ENCODE data around the gene RPS25.

RPS25 gene

GRCh38 chr11:119057000-119057769, 39.0 kb upstream of the RPS25 start, which contains the start of gene HYOU1:
Gene HYOU1 (minus strand): TSS chr11:119057205. CDS start chr11:119056160, 1,045 bp downstream.
- H3K36me3 ChIP-seq (ENCODE audit: insufficient read depth, insufficient read length, low read length): peaks cover 39% of the 10 kb centered on the region
- H3K9ac ChIP-seq (ENCODE audit: insufficient read length, low read depth): peak within 1 kb of the TSS; percentile 83
- H3K27me3 ChIP-seq (ENCODE audit: insufficient read depth, insufficient read length): no peaks in the 10 kb centered on the region
- peak within 1 kb of the TSS; percentile 83 for H3K4me3 ChIP-seq (ENCODE audit: insufficient read length, low read depth)
- H3K4me1 ChIP-seq (ENCODE audit: insufficient read depth, insufficient read length): peaks cover 6% of the 10 kb centered on the region
- no peaks in the 10 kb centered on the region for H3K9me3 ChIP-seq (ENCODE audit: insufficient read depth, low read length)
- peak; percentile 95 for DNase-seq (ENCODE audit: low read depth, low spot score)
- TF ChIP-seq SUZ12 (IDR thresholded peaks at IDR 0.05; ENCODE audit: extremely low read depth, insufficient read depth, insufficient read length) (no peak), ZNF274 (IDR thresholded peaks at IDR 0.05; ENCODE audit: low read depth, low read length) (no peak), YY1 (IDR thresholded peaks at IDR 0.05; ENCODE audit: insufficient read depth, insufficient read length) (no peak)

DNA sequence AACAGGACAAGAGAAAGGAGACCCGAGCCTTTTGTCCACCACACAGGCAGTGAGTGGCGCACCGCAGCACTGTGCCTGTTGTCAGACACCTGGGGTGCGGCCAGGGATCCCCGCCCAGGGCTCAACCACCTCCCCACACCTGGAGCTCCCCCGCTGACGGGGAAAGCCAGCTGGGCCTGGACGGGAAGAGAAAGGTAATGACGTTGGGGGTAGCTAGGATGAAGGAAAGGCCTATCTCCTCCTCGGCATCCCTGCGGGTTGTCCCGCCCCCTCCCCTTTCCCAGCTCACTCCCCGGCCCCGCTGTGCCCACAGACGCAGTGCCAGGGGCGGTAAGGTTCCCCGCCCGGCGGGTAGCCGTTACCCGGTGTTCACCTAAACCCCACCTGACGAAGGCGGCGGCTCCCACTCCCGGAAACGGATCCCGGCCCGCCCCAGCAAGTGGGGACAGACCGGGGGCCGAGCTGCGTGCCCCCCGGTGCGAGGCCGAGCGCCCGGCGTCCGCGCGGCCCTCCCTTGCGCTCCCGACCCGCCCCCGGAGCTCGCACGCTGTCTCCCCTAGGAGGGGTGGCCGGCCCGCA, 38.4 kb upstream of the RPS25 start:
- H3K4me1 ChIP-seq (ENCODE audit: insufficient read depth, insufficient read length): peaks cover 6% of the 10 kb centered on the region
- TF ChIP-seq ZNF274 (IDR thresholded peaks at IDR 0.05; ENCODE audit: low read depth, low read length) (no peak), YY1 (IDR thresholded peaks at IDR 0.05; ENCODE audit: insufficient read depth, insufficient read length) (no peak), SUZ12 (IDR thresholded peaks at IDR 0.05; ENCODE audit: extremely low read depth, insufficient read depth, insufficient read length) (no peak)
- H3K9me3 ChIP-seq (ENCODE audit: insufficient read depth, low read length): no peaks in the 10 kb centered on the region
- peak overlapping the region; percentile 83 for H3K9ac ChIP-seq (ENCODE audit: insufficient read length, low read depth)
- H3K4me3 ChIP-seq (ENCODE audit: insufficient read length, low read depth): peak overlapping the region; percentile 83
- H3K27me3 ChIP-seq (ENCODE audit: insufficient read depth, insufficient read length): no peaks in the 10 kb centered on the region
- DNase-seq (ENCODE audit: low read depth, low spot score): no peak
- peaks cover 45% of the 10 kb centered on the region for H3K36me3 ChIP-seq (ENCODE audit: insufficient read depth, insufficient read length, low read length)

DNA sequence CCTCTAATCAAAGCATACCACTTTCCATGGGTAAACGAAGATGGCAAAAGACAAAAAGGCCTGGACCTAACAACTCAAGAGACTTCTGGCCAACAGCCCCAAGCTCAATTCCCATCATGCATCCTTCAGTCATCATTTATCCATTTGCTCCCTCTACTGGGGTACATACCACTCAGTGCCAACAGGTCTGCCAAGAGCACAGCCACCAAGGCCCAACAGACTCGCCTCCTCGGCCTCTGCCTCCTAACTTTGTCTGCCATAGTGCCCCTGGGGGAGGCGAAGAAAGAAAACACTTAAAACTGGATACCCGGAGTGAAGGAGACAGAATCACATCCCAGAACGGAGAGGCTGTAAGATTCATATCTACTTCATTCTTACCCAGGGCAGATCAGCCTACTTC, 37.8 kb upstream of the RPS25 start:
- H3K4me3 ChIP-seq (ENCODE audit: insufficient read length, low read depth): peak overlapping the region; percentile 83
- no peak for TF ChIP-seq ZNF274 (IDR thresholded peaks at IDR 0.05; ENCODE audit: low read depth, low read length)
- H3K36me3 ChIP-seq (ENCODE audit: insufficient read depth, insufficient read length, low read length): peaks cover 51% of the 10 kb centered on the region
- peaks cover 6% of the 10 kb centered on the region for H3K4me1 ChIP-seq (ENCODE audit: insufficient read depth, insufficient read length)
- no peaks in the 10 kb centered on the region for H3K9me3 ChIP-seq (ENCODE audit: insufficient read depth, low read length)
- H3K27me3 ChIP-seq (ENCODE audit: insufficient read depth, insufficient read length): no peaks in the 10 kb centered on the region
- no peak for DNase-seq (ENCODE audit: low read depth, low spot score)
- H3K9ac ChIP-seq (ENCODE audit: insufficient read length, low read depth): peak overlapping the region; percentile 83

DNA sequence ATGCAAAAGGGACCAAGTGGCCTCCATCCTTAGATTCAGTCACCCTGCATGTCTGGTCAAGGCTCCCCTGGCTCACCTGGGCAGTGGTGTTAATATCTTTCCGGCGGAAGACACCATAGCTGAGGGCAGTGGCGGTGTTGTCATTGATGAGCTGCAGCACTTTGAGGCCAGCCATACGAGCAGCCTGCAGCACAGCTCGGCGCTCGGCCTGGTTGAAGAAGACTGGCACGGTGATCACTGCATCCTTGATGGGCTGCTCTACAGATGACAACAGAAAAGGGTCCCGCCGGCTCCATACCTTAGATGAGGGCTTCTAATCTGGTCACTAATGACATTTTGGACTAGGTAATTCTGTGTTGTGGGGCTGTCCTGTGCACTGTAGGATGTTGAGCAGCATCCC, 36.3 kb upstream of the RPS25 start:
- DNase-seq (ENCODE audit: low read depth, low spot score): no peak
- H3K36me3 ChIP-seq (ENCODE audit: insufficient read depth, insufficient read length, low read length): peaks cover 66% of the 10 kb centered on the region
- H3K4me1 ChIP-seq (ENCODE audit: insufficient read depth, insufficient read length): peaks cover 6% of the 10 kb centered on the region
- no peaks in the 10 kb centered on the region for H3K27me3 ChIP-seq (ENCODE audit: insufficient read depth, insufficient read length)
- TF ChIP-seq YY1 (IDR thresholded peaks at IDR 0.05; ENCODE audit: insufficient read depth, insufficient read length) (no peak), ZNF274 (IDR thresholded peaks at IDR 0.05; ENCODE audit: low read depth, low read length) (no peak), SUZ12 (IDR thresholded peaks at IDR 0.05; ENCODE audit: extremely low read depth, insufficient read depth, insufficient read length) (no peak)
- no peaks in the 10 kb centered on the region for H3K9me3 ChIP-seq (ENCODE audit: insufficient read depth, low read length)
- no peak overlapping the region for H3K9ac ChIP-seq (ENCODE audit: insufficient read length, low read depth)
- no peak overlapping the region for H3K4me3 ChIP-seq (ENCODE audit: insufficient read length, low read depth)

DNA sequence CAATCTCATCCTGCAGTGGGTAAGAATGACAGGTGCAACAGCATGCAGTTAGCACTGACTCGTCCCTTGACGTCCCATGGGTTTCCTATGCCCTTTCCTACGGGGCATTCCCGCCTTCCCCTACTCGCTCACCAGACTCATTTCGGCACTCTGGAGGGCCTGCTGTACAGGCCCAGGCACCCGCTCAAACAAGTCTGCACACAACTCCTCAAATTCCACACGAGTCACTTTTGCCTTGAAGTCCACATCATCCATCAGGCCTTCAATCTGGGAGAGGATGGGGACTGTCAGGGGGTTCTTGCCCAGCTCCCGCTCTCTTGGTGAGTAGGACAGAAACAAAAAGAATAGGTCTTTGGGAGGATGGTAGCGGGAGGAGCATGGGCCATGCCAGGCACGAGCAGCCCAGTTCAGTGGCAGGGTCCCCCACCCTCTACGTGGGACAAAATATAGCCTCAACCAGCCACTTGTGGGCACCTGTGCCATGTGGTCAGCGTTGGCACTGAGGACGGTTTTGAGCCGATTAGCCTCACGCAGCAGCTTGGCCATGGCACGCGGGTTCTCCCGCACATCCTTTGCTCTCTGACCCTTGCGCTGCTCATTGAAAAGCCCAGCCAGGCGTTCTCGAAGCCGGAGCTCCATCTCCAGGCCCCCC, 34.1 kb upstream of the RPS25 start:
- H3K4me3 ChIP-seq (ENCODE audit: insufficient read length, low read depth): no peak overlapping the region
- peaks cover 87% of the 10 kb centered on the region for H3K36me3 ChIP-seq (ENCODE audit: insufficient read depth, insufficient read length, low read length)
- no peak for TF ChIP-seq ZNF274 (IDR thresholded peaks at IDR 0.05; ENCODE audit: low read depth, low read length)
- no peak for TF ChIP-seq SUZ12 (IDR thresholded peaks at IDR 0.05; ENCODE audit: extremely low read depth, insufficient read depth, insufficient read length)
- no peak for TF ChIP-seq YY1 (IDR thresholded peaks at IDR 0.05; ENCODE audit: insufficient read depth, insufficient read length)
- no peak overlapping the region for H3K9ac ChIP-seq (ENCODE audit: insufficient read length, low read depth)
- no peaks in the 10 kb centered on the region for H3K9me3 ChIP-seq (ENCODE audit: insufficient read depth, low read length)
- peaks cover 6% of the 10 kb centered on the region for H3K4me1 ChIP-seq (ENCODE audit: insufficient read depth, insufficient read length)
- no peaks in the 10 kb centered on the region for H3K27me3 ChIP-seq (ENCODE audit: insufficient read depth, insufficient read length)
- DNase-seq (ENCODE audit: low read depth, low spot score): no peak

GRCh38 chr11:119051440-119052162, 33.5 kb upstream of the RPS25 start:
- DNase-seq (ENCODE audit: low read depth, low spot score): no peak
- Histone ChIP-seq H3K9me3 (ENCODE audit: insufficient read depth, low read length) (no peaks in the 10 kb centered on the region), H3K36me3 (ENCODE audit: insufficient read depth, insufficient read length, low read length) (peaks cover 91% of the 10 kb centered on the region), H3K27me3 (ENCODE audit: insufficient read depth, insufficient read length) (no peaks in the 10 kb centered on the region), H3K4me1 (ENCODE audit: insufficient read depth, insufficient read length) (peaks cover 6% of the 10 kb centered on the region), H3K4me3 (ENCODE audit: insufficient read length, low read depth) (no peak overlapping the region), H3K9ac (ENCODE audit: insufficient read length, low read depth) (no peak overlapping the region)
- TF ChIP-seq YY1 (IDR thresholded peaks at IDR 0.05; ENCODE audit: insufficient read depth, insufficient read length) (no peak), SUZ12 (IDR thresholded peaks at IDR 0.05; ENCODE audit: extremely low read depth, insufficient read depth, insufficient read length) (no peak)

DNA sequence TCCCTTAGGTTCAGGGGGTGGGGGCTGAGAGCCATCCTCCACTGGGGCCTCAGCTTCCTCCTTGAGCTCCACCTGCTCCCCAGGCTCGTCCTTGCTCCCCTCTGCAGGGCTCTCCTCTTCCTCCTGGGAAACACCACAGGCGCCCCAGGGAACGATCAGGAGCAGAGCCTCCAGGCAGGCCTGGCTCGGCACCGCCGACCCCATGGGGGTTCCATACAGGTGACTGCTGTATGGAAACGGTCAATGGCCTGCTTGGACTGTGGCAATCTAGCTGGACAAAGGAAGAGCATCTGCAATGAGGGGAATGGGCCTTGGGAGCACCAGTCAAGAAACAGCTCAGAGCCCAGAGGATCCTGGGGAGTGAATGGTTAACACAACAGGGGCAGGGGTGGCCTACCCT, 30.9 kb upstream of the RPS25 start:
- no peaks in the 10 kb centered on the region for H3K9me3 ChIP-seq (ENCODE audit: insufficient read depth, low read length)
- H3K27me3 ChIP-seq (ENCODE audit: insufficient read depth, insufficient read length): no peaks in the 10 kb centered on the region
- H3K4me1 ChIP-seq (ENCODE audit: insufficient read depth, insufficient read length): no peaks in the 10 kb centered on the region
- H3K36me3 ChIP-seq (ENCODE audit: insufficient read depth, insufficient read length, low read length): peaks cover 94% of the 10 kb centered on the region
- TF ChIP-seq ZNF274 (IDR thresholded peaks at IDR 0.05; ENCODE audit: low read depth, low read length) (no peak), YY1 (IDR thresholded peaks at IDR 0.05; ENCODE audit: insufficient read depth, insufficient read length) (no peak), SUZ12 (IDR thresholded peaks at IDR 0.05; ENCODE audit: extremely low read depth, insufficient read depth, insufficient read length) (no peak)
- no peak overlapping the region for H3K9ac ChIP-seq (ENCODE audit: insufficient read length, low read depth)
- H3K4me3 ChIP-seq (ENCODE audit: insufficient read length, low read depth): no peak overlapping the region
- no peak for DNase-seq (ENCODE audit: low read depth, low spot score)
